Muscle of arm (tissue), 12 donors: ENCODE measurements around the gene GOLGA1. TPM values are rescaled to one million over a fixed set of nuclear protein-coding genes. Genes with fewer than 3 reads are reported as not detected.
"Not testable (repeated sequence)": the region's sequence is repeated elsewhere in the genome, so short reads cannot be mapped to it uniquely, and the experiment has no call there.

ENCODE experiments used
- DNase-seq: peaks from one replicate; pipeline ENCODE4 v3.0.0-alpha.2; 2013
- polyA plus RNA-seq, 12 donors: library from polyadenylated mRNA; unstranded; fragments of 120-200 nt; gene quantifications; one replicate each; pipeline ENCODE4 v1.2.1, GENCODE V29; 2013; ENCODE audit not compliant: insufficient read length in 12 of 12

The GOLGA1 gene
- polyA plus RNA-seq, 12 donors, result 10.1 to 21.2 (median 13.3) TPM; not detected in 1

DNA sequence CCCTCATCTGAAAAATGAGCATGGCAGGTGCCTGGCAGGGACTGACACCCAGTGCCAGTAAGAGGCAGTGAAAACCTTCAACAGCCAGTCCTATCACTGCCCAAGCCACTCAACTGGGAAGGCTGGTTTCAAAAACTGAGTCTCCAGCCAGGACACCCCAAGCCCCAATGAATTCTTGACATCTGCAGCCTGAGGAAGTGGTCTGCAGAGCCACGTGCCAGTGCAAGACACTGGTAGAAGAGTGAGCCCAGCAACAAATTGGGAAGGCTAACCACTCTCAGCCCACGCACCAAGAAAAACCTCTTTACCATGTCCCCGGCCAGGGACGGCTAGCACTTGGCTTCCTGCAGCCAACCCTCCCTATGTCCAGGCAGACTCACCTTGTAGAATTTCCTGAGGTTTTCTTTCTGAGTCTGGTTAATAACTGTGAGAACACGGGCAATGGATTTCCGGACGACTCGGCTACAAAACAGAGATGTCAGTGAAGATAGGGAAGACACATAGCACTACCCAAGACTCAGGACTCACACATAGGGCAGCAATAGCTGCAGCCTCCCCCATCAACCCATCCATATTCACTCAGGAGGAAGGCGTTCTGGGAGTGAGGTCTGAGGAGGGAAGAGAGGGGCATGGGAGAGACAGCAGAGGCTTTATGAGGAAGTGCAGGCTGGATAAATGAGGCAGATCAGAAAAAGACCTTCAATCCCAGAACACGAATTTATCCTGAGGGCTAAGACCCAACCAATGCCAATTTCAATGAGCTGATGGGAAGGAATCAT lies 80.9 kb downstream of the GOLGA1 start:
- DNase-seq, result no peak

DNA sequence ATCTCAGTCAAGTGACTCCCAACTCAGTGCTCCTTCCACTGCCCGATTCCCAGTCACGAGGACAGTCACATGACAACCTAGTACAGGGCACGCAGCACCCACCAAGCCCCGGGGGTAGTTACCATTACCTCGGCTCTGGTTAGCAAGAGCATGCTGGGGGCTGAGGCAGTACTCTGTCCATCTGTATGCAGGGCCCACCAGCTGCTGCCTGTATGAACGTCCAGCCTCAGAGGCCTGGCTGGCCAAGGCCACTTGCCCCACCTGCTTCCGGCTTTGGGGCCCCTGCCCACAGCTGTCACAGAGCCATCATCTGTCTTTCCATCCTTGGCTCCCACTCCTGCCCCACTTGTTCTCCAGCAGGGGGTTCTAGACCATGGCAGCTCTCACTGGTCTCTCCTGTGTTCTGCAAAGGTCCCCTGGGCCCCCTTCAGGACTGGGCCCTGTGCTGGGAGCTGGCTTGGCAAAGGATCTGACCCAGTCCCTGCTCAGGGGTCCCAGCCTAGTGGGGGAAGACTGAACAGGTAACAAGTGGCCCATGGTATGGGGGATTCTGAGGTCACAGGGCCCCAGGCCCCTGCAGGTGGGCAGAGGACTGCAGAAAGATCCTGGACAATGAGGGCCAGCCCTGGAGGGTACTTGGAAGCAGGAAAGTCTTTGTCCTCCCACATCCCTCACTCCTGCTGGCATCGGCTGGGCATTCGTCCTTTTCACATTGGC lies 82.4 kb downstream of the GOLGA1 start:
- DNase-seq, result no peak

DNA sequence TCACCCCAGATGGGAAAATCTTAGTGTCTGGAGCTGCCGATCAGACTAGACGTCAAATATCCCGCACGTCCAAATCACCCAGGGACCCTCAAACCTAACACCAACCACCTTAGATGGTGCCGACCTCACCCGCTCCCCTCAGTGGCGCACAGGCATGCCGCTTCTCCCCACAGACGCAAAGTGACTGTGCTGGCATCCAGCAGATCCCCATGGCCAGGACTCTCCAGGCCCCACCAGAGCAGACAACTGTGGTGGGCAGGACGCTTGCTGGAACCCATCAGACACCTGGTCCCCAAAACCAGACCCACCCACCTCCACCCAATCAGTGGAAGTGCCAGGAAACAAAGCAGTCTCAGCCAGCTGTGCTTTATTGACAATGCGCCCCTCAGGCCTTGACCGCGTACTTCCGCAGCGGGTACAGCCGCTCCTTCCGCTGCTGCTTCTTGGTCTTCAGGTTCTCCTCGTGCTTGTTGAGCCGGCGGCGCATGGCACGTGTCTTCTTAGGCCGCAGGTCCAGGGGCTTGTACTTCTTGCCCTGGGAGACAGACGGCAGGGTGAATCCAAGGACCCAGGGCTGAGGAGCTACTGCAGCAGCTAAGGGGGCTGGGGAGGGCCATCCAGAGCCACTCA lies 83.2 kb downstream of the GOLGA1 start:
- no peak for DNase-seq

DNA sequence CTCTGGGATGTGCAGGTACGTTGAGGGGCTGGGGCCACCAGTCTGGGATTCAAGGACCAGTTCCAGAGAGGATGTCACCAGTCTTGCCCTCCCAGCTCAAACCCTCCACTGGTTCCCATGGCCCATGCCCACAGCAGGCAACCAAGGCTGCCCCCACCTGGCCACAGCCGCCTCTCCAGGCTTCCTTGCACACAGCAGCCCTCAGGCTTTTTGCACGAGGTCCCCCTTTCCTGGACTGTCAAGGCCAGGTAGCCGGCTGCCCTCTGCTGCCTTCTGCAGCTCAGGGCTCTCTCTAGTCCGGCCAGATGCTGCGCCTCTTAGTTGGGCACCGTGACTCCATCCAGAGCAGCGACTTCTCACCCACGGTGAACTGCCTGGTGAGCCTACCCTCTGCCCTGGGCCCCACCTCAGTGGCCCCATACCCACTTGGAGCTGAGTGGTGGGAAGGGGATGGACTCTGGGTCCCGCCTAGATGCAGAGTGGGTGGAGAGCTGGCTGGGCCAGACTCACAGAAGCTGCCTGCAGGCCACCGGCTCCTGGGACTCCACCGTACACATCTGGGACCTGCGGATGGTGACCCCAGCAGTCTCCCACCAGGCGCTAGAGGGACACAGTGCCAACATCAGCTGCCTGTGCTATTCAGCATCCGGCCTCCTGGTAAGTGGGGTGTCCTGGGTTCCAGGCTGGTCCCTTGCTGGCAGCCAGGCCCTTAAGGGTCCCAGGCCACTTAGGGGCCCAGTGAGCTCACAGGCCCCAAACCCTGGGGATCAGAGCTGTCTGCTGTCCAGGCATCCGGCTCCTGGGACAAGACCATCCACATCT lies 84.7 kb downstream of the GOLGA1 start:
- DNase-seq, result no peak

DNA sequence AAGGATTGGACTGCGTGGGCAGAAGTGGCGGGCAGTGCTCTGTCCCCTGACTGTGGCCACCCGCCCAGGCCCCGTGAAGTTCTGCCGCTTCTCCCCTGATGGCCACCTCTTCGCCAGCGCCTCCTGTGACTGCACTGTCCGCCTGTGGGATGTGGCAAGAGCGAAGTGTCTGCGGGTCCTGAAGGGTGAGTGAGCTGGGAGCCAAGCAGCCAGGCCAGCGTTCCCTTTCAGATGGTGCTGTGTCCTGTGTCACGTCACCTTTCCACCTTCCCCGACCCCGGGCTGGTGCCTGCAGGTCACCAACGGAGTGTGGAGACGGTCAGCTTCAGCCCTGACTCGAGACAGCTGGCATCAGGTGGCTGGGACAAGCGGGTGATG lies 85.3 kb downstream of the GOLGA1 start:
- DNase-seq, result no peak

DNA sequence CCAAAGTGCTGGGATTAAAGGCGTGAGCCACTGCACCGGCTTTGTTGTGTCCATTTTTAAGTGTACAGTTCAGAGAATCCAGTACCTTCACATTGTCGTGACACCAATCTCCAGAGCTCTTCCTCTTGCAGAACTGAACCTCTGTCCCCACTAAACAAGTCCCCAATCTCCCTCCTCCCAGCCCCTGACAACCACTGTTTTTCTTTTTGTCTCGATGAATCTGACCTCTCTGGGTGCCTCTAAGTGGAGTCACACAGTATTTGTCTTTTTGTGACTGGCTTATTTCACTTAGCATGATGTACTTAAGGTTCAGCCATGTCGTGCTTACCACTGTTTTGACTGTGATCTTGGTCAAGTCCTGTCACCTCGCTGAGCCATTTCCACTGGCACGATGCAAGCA lies 86.1 kb downstream of the GOLGA1 start:
- DNase-seq, result no peak

DNA sequence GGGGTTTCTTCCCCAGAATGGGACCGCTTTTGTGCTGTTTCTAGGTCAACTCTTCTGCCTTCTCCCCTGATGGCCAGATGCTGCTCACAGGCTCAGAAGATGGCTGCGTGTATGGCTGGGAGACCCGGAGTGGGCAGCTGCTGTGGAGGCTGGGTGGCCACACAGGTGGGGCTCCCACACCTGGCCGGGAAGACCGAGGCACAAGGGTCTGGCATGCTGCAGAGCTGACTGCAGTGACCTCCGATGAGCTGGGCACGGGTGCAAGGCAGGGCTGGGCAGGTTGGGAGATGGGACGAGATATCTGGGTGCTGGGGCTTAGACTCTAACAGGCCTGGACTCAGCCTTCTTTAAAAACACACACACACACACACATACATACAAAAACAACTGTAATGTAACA lies 86.7 kb downstream of the GOLGA1 start:
- DNase-seq, result no peak

DNA sequence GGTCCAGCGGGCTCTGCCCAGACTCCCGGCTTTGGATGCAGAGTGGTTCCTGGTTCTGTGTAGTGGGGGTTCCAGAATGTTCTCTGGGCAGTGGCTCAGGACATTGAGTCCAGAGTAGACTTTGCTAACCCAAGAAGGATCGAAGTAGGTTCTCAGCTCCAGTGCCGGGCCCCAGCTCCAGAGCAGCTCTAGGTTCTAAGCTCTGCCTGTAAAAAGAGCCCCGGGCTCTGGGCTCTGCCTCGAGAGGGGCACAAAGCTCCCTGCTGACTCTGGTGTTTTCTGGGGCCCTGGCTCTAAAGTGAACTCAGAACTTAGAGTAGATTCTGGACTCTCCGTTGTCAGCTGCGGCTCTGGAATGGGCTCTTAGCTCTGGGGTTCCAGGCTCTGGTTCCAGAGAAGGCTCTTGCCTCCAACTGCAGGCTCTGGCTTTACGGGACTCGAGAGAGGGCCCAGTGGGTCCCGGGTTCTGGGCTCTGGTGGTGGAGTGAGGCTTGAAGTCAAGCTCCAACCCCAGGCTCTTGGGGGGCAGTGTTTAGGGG lies 87.2 kb downstream of the GOLGA1 start:
- DNase-seq, result no peak

DNA sequence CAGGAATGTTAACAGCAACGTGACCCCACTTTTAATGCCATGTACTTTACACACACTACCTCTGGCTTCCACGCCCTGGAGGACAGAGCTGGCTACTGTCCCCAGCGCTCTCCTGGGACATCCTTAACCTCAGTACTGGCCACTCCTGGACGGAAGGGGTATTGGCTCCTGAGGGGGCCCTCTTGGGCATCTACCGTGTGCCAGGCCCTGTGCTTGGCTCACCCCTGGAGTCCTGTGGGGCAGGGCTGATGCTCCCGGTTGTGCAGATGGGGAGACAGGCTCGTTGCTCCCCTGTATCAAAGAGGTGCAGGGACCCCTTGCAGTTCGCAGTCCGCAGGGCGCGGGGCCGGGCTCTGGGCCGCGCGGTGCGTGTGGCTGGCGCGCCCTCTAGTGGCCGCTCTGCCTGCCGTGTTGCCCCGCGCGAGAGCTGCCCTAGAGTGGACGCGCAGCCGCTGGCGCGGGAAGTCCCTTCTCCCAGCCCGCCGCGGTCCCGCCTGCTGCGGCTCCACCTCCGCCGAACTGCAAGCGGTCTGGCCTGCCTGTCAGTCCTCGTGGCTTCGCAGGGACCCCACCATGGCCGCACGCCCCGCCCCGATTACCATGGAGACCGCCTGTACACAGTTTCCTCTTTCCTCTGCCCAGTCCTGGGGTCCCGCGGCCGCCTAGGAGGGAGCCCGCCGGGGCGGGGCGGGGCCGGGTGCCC lies 87.9 kb downstream of the GOLGA1 start, which contains the start of gene WDR38:
TSS of gene WDR38 (plus strand) at position 632 of the 703 bp plus-strand sequence. CDS start 72 bp downstream, outside the sequence.
- DNase-seq, result peak; percentile 72

DNA sequence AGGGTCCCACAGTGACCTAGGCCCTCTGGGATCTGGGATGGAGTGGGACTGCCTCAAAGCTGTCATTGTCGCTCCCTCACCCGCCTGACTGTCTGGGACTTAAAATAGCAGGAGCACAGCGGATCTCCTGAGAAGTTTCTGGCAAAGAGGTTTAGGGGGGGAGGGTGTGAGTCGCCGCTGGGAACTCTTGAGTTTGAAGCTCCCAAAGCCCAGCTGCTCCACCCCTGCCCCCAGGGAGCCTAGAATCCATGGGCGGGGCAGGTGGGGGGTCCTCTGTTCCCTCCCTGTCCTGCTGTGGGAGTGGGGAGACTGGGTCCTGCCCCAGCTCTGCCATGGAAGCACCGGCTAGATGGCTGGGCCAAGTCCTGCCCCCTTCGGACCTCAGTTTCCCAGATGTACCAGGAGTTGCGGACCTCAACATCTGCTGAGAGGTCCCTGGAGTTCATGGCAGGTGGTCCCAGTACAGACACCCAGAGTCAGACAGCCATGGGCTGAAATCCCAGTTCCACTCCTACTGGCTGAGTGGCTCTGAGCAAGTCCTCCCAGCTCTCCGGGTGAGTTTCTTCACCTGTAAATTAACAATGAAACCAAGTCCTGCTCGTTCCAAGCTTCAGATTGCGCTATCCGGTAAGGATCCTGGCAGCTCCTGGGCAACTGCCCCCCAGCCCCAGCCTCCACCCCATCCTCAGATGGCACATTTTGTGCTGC lies 88.6 kb downstream of the GOLGA1 start:
- DNase-seq, result no peak

DNA sequence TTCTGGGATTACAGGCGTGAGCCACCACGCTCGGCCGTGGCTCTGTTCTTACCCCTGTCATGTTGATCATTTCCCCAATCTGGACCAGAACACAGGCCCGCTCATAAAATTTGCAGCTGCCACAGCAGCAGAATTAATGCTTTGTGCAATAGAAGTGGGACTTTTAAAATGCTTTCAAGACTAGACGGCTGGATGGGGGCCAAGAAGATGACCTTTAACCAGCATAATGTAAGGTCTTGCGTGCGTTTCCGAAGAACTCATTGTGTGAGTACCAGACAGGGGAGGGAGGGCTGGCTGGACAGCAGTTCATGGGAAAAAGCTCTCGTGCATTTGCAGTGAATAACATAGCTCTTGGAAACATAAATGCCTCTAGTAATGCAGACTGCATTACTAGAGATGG lies 91.1 kb downstream of the GOLGA1 start:
- DNase-seq, result no peak

DNA sequence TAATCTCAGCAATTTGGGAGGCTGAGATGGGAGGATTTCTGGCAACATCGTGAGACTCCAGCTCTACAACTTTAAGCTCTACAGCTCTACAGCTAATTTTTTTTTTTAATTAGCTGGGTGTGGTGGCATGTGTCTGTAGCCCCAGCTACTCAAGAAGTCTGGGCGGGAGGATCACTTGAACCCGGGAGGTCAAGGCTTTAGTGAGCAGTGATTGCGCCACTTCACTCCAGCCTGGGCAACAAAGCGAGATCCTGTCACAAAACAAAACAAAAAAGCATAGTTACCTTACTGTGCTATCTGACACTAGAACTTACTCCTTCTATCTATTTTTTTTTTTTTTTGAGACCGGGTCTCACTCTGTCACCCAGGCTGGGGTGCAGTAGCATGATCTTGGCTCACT lies 93.9 kb downstream of the GOLGA1 start:
- DNase-seq, result no peak

DNA sequence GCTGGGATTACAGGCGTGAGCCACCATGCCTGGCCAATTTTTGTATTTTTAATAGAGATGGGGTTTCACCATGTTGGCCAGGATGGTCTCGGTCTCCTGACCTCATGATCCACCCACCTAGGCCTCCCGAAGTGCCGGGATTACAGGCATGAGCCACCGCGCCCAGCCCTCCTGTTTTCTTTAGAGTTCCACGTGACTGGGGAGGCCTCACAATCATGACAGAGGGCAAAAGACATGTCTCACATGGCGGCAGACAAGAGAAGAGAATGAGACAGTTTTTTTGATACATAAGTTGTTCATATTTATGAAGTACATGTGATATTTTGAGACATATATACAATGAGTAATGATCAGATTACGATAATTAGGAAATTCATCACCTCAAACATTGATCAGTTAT lies 94.4 kb downstream of the GOLGA1 start:
- not testable (repeated sequence) for DNase-seq

DNA sequence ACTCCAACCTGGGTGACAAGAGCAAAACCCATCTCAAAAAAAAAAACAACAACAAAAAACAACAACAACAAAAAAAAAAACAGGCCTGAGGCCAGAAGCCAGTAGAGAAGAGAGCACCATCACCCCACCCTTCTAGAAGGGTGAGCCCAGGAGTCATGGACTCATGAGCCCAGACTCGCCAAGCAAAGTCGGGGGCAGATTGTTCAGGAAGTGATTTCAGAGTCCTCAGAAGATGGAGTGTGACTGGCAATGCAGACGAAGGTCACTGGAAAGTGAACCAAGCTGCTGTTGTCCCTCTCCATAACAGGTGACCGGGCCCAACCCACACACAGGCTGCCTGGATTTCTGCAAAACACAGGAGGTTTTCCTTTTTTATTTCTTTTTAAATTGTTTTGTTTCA lies 96.6 kb downstream of the GOLGA1 start:
- no peak for DNase-seq

DNA sequence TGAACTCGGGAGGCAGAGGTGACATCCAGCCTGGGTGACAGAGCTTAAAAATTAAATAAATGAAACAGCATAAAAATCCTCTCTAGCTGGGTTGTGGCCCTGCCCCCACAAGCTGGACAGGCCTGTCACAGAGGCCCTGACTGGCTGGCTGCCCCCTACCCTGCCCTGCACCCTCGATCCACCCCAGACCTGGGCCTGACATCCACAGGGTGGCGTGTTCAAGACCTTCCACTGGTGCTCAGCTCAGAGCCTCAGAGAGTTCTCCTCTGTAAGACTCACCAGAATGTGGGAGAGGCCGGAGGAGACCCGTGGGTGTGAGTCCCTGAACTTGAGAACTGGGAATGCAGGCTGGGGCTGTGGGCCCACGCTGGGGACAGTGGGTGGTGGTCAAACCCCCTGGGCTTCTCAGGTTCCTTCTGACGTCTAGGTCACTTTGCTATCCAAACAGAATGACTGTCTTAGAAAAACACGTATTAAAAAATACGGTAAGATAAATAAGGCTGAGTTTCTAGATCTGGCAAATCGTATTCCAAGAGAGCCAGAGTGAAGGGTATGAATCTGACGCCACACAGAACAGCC lies 97.3 kb downstream of the GOLGA1 start:
- DNase-seq, result no peak

DNA sequence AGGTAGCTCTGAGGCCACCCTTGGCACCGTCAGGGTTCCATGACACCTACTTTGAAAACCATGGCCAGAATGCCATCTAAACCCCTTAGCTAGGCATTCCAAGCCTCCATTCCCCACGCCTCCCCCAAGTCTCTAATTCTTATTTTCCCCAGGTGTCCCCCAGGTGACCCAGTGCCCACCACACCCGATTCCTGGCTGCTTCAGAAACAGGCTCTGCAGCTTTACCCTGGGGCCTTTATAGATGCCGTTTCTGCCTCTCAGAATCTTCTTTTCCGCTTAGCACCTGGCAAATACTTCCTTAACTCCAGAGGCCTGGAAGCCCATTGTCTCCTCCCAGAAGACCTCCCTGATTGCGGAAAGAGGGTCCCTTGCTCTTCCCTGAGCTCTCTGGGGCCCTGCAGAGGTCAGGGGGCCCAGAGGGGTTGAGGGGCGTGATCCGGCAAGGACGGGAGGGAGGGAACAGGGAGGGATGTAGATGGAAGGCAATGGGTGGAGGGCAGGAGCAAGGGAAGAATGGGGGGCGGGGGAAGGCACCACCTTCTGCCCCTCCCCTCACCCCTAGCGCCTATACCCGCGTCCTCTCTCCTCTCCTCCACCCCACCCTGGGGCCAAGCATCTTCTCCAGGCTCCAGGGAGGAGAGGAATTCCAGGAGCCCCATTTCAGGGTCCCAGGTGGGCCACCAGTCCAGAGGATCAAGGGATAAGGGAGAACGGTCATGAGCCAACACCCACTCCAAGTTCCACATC lies 99.6 kb downstream of the GOLGA1 start:
- DNase-seq, result no peak

DNA sequence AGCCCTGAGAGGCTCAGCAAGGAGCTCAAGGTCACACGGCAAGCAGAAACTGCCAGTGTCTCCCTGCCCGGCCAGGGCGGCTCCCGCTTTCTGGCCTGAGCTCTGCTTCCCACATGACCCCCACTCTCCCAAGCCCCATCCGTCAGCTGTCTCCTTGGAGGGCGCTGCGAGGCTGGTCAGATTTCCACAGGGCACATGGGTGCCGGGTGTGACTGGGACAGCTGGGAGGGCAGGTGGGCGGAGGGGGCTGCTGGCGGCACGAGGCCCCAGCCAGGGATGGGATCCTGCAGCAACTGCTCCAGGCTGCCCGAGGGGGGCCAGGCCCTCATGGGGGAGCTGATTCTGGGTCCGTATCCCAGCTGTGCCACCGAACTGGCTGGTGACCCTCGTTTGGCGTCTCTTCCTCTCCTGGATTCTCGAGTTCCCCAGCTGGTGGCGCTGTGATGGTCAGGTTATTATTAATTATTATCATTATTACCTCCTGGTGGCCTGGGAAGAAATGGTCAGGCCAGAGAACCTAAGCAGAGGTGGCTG lies 100.5 kb downstream of the GOLGA1 start:
- no peak for DNase-seq

DNA sequence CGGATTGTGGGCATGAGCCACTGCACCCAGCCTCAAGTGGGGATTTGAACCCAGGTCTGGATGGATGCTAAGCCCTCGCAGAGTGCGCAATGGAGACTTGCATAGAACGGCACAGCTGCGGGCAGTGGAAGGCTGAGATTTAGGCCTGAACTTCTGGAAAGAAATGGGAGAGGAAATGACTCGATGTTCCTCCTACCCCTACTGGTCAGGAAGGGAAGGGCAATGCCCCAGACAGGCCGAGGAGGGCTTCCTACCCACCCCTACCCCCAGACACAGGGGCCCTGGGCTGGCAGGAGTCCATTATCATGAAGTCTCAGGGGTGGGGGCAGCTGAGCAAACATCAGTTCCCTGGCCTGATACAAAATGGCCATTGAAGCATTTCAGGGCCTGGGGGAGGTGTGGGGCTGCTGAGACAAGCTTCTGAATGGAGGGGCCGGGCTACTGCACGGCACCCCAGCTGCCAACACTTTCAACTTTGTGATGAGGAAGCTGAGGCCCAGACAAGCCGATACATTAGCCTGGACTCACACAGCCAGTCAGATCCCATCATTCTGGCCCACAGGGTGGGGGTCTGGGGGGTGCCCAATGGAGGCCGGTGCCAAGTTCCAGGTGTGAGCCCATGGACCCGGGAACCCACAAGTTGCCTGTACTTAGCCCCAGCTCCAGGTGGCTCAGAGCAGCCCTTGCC lies 101.1 kb downstream of the GOLGA1 start:
- no peak for DNase-seq
